Measurements from ENCODE around the gene CDC26. TPM values are rescaled to one million over a fixed set of nuclear protein-coding genes. Genes with fewer than 3 reads are reported as not detected.
A peak's percentile ranks its signal among the peaks of the same experiment; 100 is the strongest.

CDC26 gene
- total and polyA plus RNA-seq, 10 of the 15 experiments (the other 5 are each of a cell fraction or from before 2014, with no cell fraction given), result 28.2 to 156 (median 61.5) TPM

GRCh38 chr9:113221003-113221799, 54.2 kb downstream of the CDC26 start, which contains the start of the genes FKBP15 and SLC31A1 (continued):
- no peak for TF ChIP-seq CUX1 (IDR thresholded peaks at IDR 0.05; ENCODE audit: insufficient replicate concordance, low read depth, low read length)
- TF ChIP-seq MTA2 (IDR thresholded peaks at IDR 0.05; ENCODE audit: low read depth), result peak; percentile 29
- no peak for TF ChIP-seq MTA3 (IDR thresholded peaks at IDR 0.05; ENCODE audit: borderline replicate concordance, low read length)
- no peak for TF ChIP-seq KDM1A (IDR thresholded peaks at IDR 0.05; ENCODE audit: borderline replicate concordance)
- peak; percentile 62 for TF ChIP-seq MXI1 (IDR thresholded peaks at IDR 0.05; ENCODE audit: low read depth, low read length)
- TF ChIP-seq GATAD2B (conservative IDR thresholded peaks at IDR 0.05; ENCODE audit: low read depth), result peak; percentile 90
- 0 out of 2 replicates have a peak, but pooled peaks have one; percentile 73 for TF ChIP-seq RB1 (IDR thresholded peaks at IDR 0.05; ENCODE audit: borderline replicate concordance)
- peak; percentile 62 for TF ChIP-seq POLR2AphosphoS2 (IDR thresholded peaks at IDR 0.05; ENCODE audit: low read depth, low read length)
- 0 out of 2 replicates have a peak, but pooled peaks have one; percentile 38 for TF ChIP-seq ZNF687 (IDR thresholded peaks at IDR 0.05)
- TF ChIP-seq, protein P1, sequence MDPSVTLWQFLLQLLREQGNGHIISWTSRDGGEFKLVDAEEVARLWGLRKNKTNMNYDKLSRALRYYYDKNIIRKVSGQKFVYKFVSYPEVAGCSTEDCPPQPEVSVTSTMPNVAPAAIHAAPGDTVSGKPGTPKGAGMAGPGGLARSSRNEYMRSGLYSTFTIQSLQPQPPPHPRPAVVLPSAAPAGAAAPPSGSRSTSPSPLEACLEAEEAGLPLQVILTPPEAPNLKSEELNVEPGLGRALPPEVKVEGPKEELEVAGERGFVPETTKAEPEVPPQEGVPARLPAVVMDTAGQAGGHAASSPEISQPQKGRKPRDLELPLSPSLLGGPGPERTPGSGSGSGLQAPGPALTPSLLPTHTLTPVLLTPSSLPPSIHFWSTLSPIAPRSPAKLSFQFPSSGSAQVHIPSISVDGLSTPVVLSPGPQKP (IDR thresholded peaks at IDR 0.05; ENCODE audit: low read depth, low read length), result peak; percentile 56
- TF ChIP-seq, protein P2, sequence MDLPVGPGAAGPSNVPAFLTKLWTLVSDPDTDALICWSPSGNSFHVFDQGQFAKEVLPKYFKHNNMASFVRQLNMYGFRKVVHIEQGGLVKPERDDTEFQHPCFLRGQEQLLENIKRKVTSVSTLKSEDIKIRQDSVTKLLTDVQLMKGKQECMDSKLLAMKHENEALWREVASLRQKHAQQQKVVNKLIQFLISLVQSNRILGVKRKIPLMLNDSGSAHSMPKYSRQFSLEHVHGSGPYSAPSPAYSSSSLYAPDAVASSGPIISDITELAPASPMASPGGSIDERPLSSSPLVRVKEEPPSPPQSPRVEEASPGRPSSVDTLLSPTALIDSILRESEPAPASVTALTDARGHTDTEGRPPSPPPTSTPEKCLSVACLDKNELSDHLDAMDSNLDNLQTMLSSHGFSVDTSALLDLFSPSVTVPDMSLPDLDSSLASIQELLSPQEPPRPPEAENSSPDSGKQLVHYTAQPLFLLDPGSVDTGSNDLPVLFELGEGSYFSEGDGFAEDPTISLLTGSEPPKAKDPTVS (IDR thresholded peaks at IDR 0.05; ENCODE audit: low read depth, low read length), result no peak
- TF ChIP-seq RFX5 (IDR thresholded peaks at IDR 0.05; ENCODE audit: low read depth, low read length), result peak; percentile 75
- TF ChIP-seq CHD4 (IDR thresholded peaks at IDR 0.05), result no peak

All from GM12878 (cell line).